NCI-H748 treated with DMSO at 0.1 percent for 48 hours (cell line): Measurements from ENCODE around the gene DGKG.

Experiments used
- DNase-seq: peaks from one replicate; lab custom pipeline; 2025; lab: John Stamatoyannopoulos, UW

DGKG gene

DNA sequence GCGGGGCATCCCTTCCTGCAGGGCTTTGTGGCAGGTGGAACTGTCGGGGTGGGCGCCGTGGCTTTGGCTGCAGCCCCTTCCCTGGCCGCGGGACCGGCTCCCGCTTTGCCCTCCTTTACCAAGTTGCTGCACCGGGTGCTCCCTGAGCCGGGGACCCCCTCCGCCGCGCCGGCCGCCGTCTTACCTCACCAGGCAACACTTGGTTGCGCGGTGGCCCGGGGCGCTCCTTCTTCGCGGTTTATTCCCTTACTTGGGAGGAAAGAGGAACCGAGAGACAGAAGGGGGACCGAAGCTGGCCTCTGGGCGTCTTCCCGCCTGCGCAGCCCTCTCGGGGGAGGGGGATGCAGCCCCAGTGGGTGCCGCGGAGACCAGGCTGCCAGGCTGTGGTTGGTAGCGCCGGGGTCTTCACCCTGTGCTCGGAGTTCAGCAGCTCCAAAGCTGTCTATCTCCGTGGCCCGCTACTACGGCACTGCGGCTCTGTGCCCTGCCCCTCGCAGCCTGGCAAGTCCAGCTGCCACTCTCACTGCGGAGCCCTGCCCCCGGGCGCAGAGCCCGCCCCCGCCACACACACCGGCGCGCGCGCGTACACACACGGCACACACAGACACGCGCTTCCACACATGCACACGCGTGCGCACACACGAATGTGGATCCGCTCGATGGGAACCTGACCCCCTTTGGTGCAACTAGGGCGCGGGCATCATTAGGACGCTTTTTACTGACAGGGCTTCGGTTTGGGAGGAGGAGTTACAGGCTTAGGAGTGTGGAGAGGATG, at the start of gene DGKG:
Gene DGKG (minus strand): TSS at position 473 of the 775 bp plus-strand sequence. CDS start 41,775 bp downstream, outside the sequence.
- no peak for DNase-seq

GRCh38 chr3:186411089-186411488, 49.1 kb upstream of the DGKG start:
- DNase-seq, result no peak

DNA sequence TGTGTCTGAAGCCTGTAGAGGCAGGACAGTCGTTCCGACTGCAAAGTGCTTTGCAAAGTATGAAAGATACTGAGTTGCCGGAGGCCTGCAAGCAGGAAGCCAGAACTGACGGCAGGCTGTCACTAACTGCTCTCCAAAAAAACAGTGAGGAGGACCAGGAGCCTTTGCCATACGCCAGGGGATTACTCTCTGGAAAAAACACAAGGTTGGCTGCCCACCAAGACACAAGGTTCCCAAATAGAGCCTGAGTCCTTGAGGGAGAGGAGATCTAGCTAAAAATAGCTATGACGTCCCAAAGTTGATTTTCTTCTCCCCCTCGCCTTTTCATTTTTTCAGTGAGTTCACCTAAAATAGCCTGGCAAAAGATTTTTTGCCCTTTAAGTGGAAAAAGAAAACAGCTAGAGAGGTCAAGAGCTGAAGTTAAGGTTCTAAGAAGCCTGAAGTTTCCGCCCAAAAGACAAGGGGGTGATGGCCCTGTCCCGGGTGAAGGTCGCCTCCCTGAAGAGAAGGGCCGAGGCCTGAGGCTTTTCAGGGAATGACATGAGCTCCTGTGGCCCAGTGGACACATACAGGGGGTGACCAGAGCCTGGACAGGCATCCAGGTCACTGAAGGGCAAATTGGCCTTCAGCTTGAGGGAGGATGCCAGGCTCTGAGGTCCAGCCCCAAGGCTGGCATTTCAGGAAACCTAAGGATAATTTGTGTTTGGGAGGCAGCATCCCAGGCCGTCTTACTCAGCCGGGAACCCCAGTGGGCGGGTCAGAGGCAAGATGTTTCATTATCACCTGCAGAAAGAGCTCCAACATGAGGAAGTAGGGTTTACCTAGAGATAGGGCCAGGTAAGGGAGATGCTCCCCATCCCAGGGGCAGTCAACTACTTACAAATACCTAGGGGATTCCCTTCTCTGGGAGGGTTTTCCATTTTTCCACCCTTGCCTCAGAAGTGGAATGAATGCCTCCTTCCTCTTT, 44.9 kb upstream of the DGKG start:
- no peak for DNase-seq

DNA sequence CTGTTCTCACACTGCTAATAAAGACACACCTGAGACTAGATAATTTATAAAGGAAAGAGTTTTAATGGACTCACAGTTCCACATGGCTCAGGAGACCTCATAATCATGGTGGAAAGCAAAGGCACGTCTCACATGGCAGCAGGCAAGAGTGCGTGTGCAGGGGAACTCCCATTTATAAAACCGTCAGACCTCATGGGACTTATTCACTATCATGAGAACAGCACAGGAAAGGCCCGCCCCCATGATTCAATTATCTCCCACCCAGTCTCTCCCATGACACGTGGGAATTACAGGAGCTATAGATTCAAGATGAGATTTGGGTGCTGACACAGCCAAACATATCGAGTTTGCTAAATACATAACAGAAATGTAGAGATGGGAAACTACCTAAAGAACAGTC, 39.5 kb upstream of the DGKG start:
- no peak for DNase-seq

DNA sequence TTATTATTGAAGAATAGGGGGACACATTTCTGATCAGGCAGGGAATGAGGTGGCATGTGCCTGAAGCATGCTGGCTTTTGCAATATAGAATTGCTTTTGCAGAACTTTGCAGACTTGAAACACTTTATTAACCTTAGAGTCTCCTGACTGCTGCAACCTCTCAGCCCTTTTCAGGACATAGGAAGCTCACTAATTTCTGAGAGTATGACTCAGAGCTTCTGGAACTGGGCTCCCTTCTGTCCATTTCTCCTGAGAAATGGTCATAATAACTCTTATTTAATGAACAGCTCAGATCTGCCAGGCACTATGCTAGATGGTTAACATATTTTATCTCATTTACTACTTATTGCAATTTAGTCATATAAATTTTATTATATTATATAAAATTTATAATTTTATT, 38.6 kb upstream of the DGKG start:
- DNase-seq, result no peak

DNA sequence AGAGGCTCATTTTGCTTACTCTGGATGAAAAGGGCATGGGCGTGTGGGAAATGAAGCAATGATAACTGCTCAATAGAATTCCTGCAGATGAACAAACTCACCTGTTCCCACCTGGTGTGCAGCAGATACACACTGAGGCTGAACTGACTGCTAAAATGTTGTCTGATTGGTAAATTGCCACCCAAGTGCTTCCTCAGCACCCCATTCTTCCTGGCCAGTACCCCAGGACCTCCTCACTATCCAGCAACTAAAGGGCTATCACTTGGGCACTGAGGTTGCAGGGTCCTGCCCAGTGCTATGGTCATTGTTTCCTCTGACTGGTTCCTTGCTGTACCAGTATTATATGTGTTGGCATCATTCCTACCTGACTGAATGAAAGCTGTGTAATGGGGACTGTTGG, 38.0 kb upstream of the DGKG start:
- DNase-seq, result no peak

- DNase-seq, result no peak
These were observed 32.7 kb upstream of the DGKG start for GRCh38 chr3:186394566-186395217.

GRCh38 chr3:186386883-186387560, 25.0 kb upstream of the DGKG start:
- no peak for DNase-seq

DNA sequence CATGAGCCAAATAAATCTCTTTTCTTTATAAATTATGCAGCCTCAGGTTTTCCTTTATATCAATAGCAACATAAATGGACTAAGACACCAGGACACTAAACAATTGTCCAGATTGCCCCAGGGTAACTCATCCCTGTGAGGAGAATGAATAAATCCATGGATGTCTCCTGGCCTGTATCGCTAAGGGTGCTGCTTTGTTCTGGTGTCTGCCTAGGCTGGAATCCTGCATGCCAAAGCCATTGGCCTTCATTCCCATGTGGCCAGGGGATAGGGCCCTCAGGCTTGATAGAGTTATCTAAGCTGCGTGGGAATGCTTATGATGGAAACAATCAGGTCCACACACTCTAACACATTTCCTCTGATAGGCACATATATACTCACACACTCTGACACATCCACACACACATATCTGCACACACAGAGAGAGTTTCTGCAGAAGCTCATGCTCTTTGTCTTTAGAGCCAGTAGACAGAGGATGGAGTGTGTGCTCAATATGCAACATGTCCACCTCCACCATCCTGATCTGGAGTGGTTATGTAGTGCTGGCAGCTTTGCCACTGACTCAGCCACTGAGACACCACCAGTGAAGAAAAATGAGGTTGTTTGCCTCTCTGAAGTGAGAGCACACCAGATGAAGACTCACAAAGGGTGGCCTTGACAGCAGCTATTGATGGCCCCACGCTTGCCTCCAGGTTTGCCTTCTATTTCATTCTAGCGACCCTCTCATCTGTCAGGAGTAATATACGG, 24.0 kb upstream of the DGKG start:
- no peak for DNase-seq

- DNase-seq, result no peak
These were observed 21.3 kb upstream of the DGKG start for GRCh38 chr3:186383026-186383993.

DNA sequence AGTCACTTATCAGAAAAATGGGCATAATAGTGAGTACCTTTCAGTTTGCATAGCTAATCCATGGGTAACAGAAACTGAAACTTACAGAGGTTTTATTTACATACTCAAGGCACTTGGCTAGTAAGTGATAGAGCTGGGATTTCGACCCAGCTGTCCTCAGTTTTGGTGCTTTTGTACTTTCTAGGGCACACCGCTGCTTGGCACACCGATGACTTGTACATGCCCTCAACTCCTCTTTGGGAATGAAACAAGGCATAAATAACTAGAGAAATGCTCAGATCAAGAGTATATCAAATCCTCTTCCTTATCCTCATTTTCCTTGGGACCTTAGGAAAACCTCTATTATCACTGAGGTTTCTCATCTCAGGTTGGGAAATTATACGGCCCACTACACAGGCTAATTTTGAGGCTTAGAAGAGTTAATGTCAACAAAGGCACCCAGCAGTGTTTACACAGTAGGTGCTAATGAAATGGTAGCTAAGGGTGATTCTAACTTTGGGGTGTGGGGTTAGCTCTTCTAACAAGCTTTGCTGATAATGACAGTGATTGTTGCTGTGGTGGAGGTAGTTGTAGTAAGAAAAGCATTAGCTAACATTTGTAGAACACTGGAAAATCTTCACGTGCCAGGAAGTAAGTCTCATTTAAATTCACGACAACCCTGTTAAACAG, 20.3 kb upstream of the DGKG start:
- no peak for DNase-seq

DNA sequence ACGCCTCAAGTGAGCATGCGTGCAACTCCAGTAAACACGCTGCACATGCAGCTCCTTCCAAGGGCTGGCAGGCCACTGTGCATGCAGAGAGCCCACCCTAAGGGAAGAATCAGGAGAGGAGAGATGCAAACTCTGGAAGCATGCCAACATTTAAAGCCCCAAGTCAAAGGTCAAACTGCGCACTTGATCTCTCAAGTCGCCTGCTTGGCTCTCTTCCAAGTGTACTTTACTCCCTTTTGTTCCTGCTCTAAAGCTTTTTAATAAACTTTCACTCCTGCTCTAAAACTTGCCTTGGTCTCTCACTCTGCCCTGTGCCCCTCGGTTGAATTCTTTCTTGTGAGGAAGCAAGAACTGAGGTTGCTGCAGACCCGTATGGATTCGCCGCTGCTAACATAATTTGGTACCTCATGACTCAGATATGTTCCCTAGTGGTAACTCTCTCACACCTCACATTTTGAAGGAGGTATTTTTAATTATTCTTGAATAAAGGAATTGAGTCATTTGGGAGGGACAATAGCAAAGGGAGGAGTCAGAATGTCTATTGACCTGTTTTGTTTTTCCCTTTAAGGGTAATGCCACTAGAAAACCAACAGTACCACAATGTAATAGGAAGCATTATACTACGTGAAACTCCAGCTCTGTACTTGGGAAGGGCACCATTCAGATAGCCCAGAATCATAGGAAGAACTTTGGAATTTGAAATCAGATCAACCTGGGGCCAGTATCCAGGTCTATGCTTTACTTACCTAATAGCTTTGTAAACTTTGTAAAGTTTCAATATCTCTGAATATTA, 19.6 kb upstream of the DGKG start:
- DNase-seq, result no peak

DNA sequence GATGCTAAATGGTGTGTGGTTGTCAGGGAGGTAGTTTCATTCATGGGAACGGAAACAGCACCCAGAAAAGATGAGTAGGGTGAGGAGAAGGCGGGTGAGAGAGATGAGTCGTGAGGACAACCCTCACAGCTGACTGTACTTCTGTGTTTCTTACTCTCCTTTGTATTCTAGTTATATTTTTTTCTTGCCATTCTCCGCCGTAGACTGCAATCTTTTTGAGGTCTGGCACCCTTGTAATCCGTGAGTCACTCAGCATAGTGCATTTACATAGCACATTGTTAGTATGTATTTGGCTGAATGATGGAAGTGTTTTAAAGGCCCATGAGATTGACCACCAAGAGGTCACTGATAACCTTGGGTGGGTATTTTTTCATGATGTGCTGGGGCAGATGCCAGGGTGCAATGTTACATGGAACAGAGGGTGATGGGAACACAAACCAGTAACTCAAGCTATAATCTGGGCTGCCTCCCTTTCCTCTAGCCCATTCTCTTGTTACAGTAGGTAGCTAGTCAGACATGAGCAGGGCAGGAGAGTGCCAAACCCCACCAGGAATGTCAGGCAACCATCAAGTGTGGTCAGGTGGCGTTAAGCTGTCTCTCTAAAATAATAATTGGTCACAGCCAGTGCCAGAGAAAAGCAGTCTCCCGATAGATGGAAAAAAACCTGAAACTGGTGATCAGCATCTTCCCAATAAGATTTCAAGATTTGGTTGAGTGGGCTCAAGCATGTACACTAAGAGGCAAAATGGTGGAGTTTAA, 18.8 kb upstream of the DGKG start:
- no peak for DNase-seq

- DNase-seq, result no peak
These were observed 13.4 kb upstream of the DGKG start for GRCh38 chr3:186375443-186375842.

- DNase-seq, result no peak
These were observed 12.3 kb upstream of the DGKG start for GRCh38 chr3:186374376-186374775.

- DNase-seq, result no peak
These were observed 7.2 kb upstream of the DGKG start for GRCh38 chr3:186369217-186369616.

- DNase-seq, result no peak
These were observed 6.7 kb upstream of the DGKG start for GRCh38 chr3:186368717-186369116.

DNA sequence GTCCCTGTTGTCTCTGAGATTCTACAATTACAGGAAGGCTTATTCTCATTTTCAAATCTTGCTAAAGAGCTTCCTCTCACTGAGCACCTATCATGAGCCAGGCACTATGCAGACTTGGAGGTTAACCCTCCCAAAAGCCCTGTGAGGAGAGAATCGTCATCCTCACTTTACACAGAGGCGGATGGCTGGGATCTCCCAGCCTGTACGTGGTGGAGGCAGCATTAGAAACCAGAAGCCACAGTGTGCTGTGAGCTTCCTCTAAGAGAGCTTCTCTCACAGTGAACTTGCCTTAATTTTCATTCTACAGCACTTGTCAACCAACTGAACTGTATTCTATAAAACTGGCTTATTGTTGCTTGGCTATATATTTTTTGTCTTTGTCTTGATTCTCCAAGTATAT, 6.1 kb upstream of the DGKG start:
- DNase-seq, result no peak
